Measurements from ENCODE around the gene PDE4D. TPM values are rescaled to one million over a fixed set of nuclear protein-coding genes. Genes with fewer than 3 reads are reported as not detected.

PDE4D gene
- total RNA-seq, 1 donor from 2014 or later = 50.0 TPM

DNA sequence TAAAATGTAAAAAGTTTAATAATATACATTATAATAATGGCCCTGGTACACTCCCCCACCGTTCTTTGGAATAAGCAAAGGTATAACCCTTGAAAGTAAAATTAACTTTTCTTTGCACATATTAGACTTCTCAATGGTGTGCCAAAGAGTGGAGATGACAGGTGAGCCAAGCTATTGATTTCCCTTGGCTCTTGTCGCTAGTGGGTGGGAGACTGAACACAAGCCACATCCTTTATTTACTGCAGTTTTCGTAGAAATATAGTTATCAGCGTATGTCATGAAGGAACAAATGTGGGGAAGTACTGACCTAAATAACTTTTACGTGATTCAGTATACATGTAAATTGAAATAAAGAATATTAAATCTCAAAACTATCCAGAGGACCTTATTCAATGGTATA lies 761.4 kb downstream of the PDE4D start:
- no peak overlapping the region for H3K4me3 Mint-ChIP-seq
- H3K27ac Mint-ChIP-seq = no peak overlapping the region
- H3K36me3 Mint-ChIP-seq = peaks cover 2% of the 10 kb centered on the region
- no peaks in the 10 kb centered on the region for H3K27me3 Mint-ChIP-seq
- TF ChIP-seq, protein P1, sequence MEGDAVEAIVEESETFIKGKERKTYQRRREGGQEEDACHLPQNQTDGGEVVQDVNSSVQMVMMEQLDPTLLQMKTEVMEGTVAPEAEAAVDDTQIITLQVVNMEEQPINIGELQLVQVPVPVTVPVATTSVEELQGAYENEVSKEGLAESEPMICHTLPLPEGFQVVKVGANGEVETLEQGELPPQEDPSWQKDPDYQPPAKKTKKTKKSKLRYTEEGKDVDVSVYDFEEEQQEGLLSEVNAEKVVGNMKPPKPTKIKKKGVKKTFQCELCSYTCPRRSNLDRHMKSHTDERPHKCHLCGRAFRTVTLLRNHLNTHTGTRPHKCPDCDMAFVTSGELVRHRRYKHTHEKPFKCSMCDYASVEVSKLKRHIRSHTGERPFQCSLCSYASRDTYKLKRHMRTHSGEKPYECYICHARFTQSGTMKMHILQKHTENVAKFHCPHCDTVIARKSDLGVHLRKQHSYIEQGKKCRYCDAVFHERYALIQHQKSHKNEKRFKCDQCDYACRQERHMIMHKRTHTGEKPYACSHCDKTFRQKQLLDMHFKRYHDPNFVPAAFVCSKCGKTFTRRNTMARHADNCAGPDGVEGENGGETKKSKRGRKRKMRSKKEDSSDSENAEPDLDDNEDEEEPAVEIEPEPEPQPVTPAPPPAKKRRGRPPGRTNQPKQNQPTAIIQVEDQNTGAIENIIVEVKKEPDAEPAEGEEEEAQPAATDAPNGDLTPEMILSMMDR (conservative IDR thresholded peaks at IDR 0.05) = no peak
- H3K4me1 Mint-ChIP-seq (ENCODE audit: unreplicated experiment) = peaks cover 22% of the 10 kb centered on the region
- no peaks in the 10 kb centered on the region for H3K9me3 Mint-ChIP-seq
- DNase-seq (ENCODE audit: extremely low spot score, unreplicated experiment) = no peak

DNA sequence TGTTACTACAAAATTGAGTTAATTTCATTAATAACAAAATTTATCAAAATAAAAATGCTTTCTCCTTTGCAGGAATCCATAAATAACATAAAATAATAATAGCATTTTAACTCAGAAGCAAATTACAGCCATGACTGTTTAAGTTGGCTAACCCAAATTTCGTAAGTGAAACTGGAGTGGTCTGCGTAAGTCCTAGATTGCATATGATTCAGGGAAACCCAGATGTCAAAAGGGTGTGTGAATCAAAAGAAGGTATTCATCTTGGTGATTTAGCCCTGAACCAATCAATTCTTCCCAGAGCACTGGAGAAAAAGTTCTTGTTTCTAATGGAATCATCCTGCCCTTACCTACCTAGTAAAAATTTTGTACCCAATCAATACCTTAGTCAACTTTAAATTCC lies 763.1 kb downstream of the PDE4D start:
- no peak for DNase-seq (ENCODE audit: extremely low spot score, unreplicated experiment)
- Mint-ChIP-seq H3K4me3 (no peak overlapping the region), H3K36me3 (no peaks in the 10 kb centered on the region), H3K9me3 (no peaks in the 10 kb centered on the region), H3K4me1 (ENCODE audit: unreplicated experiment) (peaks cover 16% of the 10 kb centered on the region), H3K27ac (no peak overlapping the region), H3K27me3 (no peaks in the 10 kb centered on the region)
- TF ChIP-seq, protein P1 (conservative IDR thresholded peaks at IDR 0.05) = no peak

DNA sequence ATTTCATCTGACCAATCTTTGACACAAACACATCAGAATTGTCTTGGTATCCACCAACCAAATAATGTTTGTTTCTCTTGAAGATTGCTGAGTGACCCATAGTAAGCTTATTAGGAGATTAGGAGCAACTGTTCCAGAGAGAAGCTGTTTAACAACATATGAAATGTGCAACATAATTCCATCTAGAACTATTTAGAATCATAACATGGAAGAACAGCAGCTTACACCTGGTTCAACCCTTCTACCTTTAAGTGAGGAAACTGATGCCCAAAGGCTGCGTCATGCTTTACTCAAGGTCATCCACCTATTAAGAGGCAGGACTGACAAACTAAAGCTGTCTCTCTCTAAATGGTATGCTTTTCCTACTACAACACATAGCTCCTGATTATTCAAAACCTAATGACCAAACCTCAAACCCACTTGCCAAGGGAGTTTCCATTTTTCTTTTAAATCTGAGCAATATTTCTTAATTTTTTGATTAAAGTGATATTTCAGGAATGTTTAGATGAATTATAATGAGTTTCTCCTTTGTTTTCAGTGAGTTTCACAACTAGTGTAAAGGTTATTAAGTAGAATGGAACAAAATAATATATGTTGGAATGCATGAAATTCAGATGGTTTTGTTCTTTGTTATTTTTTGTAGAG lies 764.8 kb downstream of the PDE4D start:
- Mint-ChIP-seq H3K27ac (no peak overlapping the region), H3K36me3 (no peaks in the 10 kb centered on the region)
- TF ChIP-seq, protein P1 (conservative IDR thresholded peaks at IDR 0.05) = no peak

DNA sequence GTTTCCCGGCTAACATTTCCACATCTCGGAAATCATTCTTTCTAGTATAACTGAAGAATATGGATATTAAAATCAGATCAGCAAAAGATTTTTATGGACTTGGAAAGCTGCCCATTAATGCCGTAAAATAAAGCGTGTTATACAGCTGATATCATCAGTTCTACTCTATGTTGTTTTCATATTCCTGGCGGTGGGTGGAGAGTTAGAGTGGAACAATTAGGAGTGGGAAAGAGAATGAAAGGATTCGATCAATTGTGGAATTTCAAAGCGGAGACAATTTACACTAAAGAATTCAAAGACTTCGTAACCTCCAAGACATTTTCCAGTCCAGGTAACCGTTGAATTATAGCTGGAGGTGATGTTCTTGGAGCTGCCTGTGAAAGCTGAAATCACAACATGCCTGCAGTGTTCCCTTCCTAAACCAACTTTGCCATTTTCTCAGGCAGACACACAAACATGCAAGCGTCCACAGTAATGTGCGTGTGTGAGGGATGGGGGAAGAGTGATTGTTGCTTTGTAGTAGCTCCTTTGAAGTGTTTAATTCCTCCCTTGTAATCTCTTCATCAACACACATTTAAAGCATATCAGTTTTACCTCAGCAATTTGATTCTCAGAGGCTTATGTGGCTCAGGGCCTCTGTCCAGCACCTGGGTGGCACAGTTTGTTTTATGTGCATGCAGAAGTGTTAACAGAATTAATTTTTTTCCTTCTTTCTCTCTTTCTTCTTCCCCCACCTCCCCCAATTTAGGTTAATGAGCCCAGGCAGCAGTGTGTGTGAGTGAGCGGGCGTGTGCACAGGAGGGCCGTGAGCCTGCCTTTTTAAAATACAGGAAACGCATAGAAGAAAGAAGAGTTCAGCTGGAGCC lies 766.6 kb downstream of the PDE4D start:
- Mint-ChIP-seq H3K9me3 (no peaks in the 10 kb centered on the region), H3K4me3 (no peak overlapping the region), H3K27ac (no peak overlapping the region), H3K27me3 (no peaks in the 10 kb centered on the region), H3K4me1 (ENCODE audit: unreplicated experiment) (no peaks in the 10 kb centered on the region), H3K36me3 (no peaks in the 10 kb centered on the region)
- TF ChIP-seq, protein P1 (conservative IDR thresholded peaks at IDR 0.05) = no peak
- DNase-seq (ENCODE audit: extremely low spot score, unreplicated experiment) = no peak

More for the DNA sequence above, 764.8 kb downstream of the PDE4D start:
- no peaks in the 10 kb centered on the region for H3K27me3 Mint-ChIP-seq
- DNase-seq (ENCODE audit: extremely low spot score, unreplicated experiment) = no peak
- H3K4me1 Mint-ChIP-seq (ENCODE audit: unreplicated experiment) = peaks cover 7% of the 10 kb centered on the region
- peak overlapping the region; percentile 18 for H3K4me3 Mint-ChIP-seq
- no peaks in the 10 kb centered on the region for H3K9me3 Mint-ChIP-seq

DNA sequence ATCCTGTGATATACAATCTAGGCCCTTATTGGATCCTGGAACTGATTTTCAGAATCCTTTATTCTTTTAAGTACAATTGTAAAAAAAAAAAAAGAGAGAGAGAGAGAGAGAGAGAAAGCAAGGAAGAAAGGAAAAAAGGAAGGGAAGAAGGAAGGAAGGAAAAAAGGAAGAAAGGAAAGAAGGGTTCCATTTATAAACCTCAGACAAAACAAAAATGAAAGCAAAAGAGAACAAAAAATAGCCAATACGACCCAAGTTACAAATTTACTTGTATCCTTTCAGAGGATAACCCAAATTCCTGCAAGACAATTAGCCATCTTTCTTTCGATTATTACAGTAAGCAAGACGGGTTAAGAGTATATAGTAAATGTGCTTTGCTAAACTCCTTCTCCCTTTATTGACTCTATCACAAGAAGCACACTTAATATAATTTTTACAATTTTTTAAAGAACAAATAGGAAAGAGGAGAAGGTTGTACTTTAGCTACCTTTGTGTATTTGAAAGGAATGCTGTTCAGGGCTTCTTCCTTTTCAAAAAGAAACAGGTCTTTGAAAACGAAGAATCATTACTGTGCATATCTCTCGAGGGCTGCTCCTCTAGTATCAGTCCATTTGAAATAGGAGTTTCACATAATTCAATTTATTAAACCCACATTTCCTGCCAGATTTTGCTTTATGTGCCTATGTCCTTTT lies 767.4 kb downstream of the PDE4D start:
- TF ChIP-seq, protein P1 (conservative IDR thresholded peaks at IDR 0.05) = no peak
- Mint-ChIP-seq H3K36me3 (peaks cover under 1% of the 10 kb centered on the region), H3K27me3 (no peaks in the 10 kb centered on the region), H3K4me1 (ENCODE audit: unreplicated experiment) (no peaks in the 10 kb centered on the region), H3K9me3 (peaks cover under 1% of the 10 kb centered on the region), H3K4me3 (no peak overlapping the region), H3K27ac (no peak overlapping the region)
- DNase-seq (ENCODE audit: extremely low spot score, unreplicated experiment) = no peak

All from type B pancreatic cell (in vitro differentiated cells).